Measurements from ENCODE around the gene TMEM174.

The TMEM174 gene

GRCh38 chr5:73140801-73141200 lies 32.2 kb upstream of the TMEM174 start:
- H3K27ac Mint-ChIP-seq: no peak overlapping the region
- H3K36me3 Mint-ChIP-seq (ENCODE audit: low read depth): no peaks in the 10 kb centered on the region
- H3K27me3 Mint-ChIP-seq (ENCODE audit: low read depth): peaks cover 52% of the 10 kb centered on the region
- no peak overlapping the region for H3K4me3 Mint-ChIP-seq
- H3K4me1 Mint-ChIP-seq (ENCODE audit: low read depth): no peaks in the 10 kb centered on the region
- H3K9me3 Mint-ChIP-seq: no peaks in the 10 kb centered on the region
- DNase-seq (ENCODE audit: low spot score): no peak

GRCh38 chr5:73142035-73142434 lies 31.0 kb upstream of the TMEM174 start:
- Mint-ChIP-seq H3K9me3 (no peaks in the 10 kb centered on the region), H3K27me3 (ENCODE audit: low read depth) (peaks cover 63% of the 10 kb centered on the region), H3K27ac (no peak overlapping the region), H3K4me3 (no peak overlapping the region), H3K36me3 (ENCODE audit: low read depth) (no peaks in the 10 kb centered on the region), H3K4me1 (ENCODE audit: low read depth) (no peaks in the 10 kb centered on the region)
- no peak for DNase-seq (ENCODE audit: low spot score)

- Mint-ChIP-seq H3K4me3 (no peak overlapping the region), H3K27ac (no peak overlapping the region), H3K27me3 (ENCODE audit: low read depth) (peaks cover 67% of the 10 kb centered on the region), H3K9me3 (no peaks in the 10 kb centered on the region), H3K36me3 (ENCODE audit: low read depth) (no peaks in the 10 kb centered on the region), H3K4me1 (ENCODE audit: low read depth) (no peaks in the 10 kb centered on the region)
- no peak for DNase-seq (ENCODE audit: low spot score)
Observed at GRCh38 chr5:73143716-73144115, 29.3 kb upstream of the TMEM174 start.

- no peak overlapping the region for H3K27ac Mint-ChIP-seq
- H3K4me1 Mint-ChIP-seq (ENCODE audit: low read depth): no peaks in the 10 kb centered on the region
- DNase-seq (ENCODE audit: low spot score): no peak
- H3K36me3 Mint-ChIP-seq (ENCODE audit: low read depth): no peaks in the 10 kb centered on the region
- H3K4me3 Mint-ChIP-seq: no peak overlapping the region
- peaks cover 84% of the 10 kb centered on the region for H3K27me3 Mint-ChIP-seq (ENCODE audit: low read depth)
- H3K9me3 Mint-ChIP-seq: no peaks in the 10 kb centered on the region
Observed at GRCh38 chr5:73149540-73149939, 23.5 kb upstream of the TMEM174 start.

- H3K27me3 Mint-ChIP-seq (ENCODE audit: low read depth): peaks cover 83% of the 10 kb centered on the region
- no peaks in the 10 kb centered on the region for H3K9me3 Mint-ChIP-seq
- no peaks in the 10 kb centered on the region for H3K36me3 Mint-ChIP-seq (ENCODE audit: low read depth)
- no peak for DNase-seq (ENCODE audit: low spot score)
- H3K4me1 Mint-ChIP-seq (ENCODE audit: low read depth): no peaks in the 10 kb centered on the region
- H3K27ac Mint-ChIP-seq: no peak overlapping the region
- H3K4me3 Mint-ChIP-seq: no peak overlapping the region
Observed at GRCh38 chr5:73150876-73151275, 22.1 kb upstream of the TMEM174 start.

GRCh38 chr5:73151766-73152410 lies 21.1 kb upstream of the TMEM174 start:
- Mint-ChIP-seq H3K36me3 (ENCODE audit: low read depth) (no peaks in the 10 kb centered on the region), H3K4me1 (ENCODE audit: low read depth) (no peaks in the 10 kb centered on the region), H3K27me3 (ENCODE audit: low read depth) (peaks cover 82% of the 10 kb centered on the region), H3K4me3 (no peak overlapping the region), H3K27ac (no peak overlapping the region), H3K9me3 (no peaks in the 10 kb centered on the region)
- no peak for DNase-seq (ENCODE audit: low spot score)

GRCh38 chr5:73152411-73153388 lies 20.3 kb upstream of the TMEM174 start:
- Mint-ChIP-seq H3K36me3 (ENCODE audit: low read depth) (no peaks in the 10 kb centered on the region), H3K4me1 (ENCODE audit: low read depth) (no peaks in the 10 kb centered on the region), H3K27me3 (ENCODE audit: low read depth) (peaks cover 83% of the 10 kb centered on the region), H3K4me3 (no peak overlapping the region), H3K9me3 (no peaks in the 10 kb centered on the region), H3K27ac (no peak overlapping the region)
- DNase-seq (ENCODE audit: low spot score): no peak

- Mint-ChIP-seq H3K27ac (no peak overlapping the region), H3K4me3 (no peak overlapping the region), H3K9me3 (no peaks in the 10 kb centered on the region), H3K27me3 (ENCODE audit: low read depth) (peaks cover 87% of the 10 kb centered on the region), H3K36me3 (ENCODE audit: low read depth) (no peaks in the 10 kb centered on the region), H3K4me1 (ENCODE audit: low read depth) (no peaks in the 10 kb centered on the region)
- DNase-seq (ENCODE audit: low spot score): no peak
Observed at GRCh38 chr5:73153513-73153912, 19.5 kb upstream of the TMEM174 start.

- no peak for DNase-seq (ENCODE audit: low spot score)
- peaks cover 86% of the 10 kb centered on the region for H3K27me3 Mint-ChIP-seq (ENCODE audit: low read depth)
- H3K9me3 Mint-ChIP-seq: peaks cover under 1% of the 10 kb centered on the region
- no peaks in the 10 kb centered on the region for H3K36me3 Mint-ChIP-seq (ENCODE audit: low read depth)
- no peak overlapping the region for H3K27ac Mint-ChIP-seq
- H3K4me1 Mint-ChIP-seq (ENCODE audit: low read depth): peaks cover 3% of the 10 kb centered on the region
- no peak overlapping the region for H3K4me3 Mint-ChIP-seq
Observed at GRCh38 chr5:73154208-73155006, 18.6 kb upstream of the TMEM174 start.

- Mint-ChIP-seq H3K4me3 (no peak overlapping the region), H3K4me1 (ENCODE audit: low read depth) (peaks cover 15% of the 10 kb centered on the region), H3K9me3 (peaks cover 12% of the 10 kb centered on the region), H3K27ac (no peak overlapping the region), H3K36me3 (ENCODE audit: low read depth) (no peaks in the 10 kb centered on the region), H3K27me3 (ENCODE audit: low read depth) (peaks cover 88% of the 10 kb centered on the region)
- DNase-seq (ENCODE audit: low spot score): no peak
Observed at GRCh38 chr5:73155271-73156222, 17.4 kb upstream of the TMEM174 start.

- Mint-ChIP-seq H3K27me3 (ENCODE audit: low read depth) (peaks cover 86% of the 10 kb centered on the region), H3K4me1 (ENCODE audit: low read depth) (peaks cover 22% of the 10 kb centered on the region), H3K9me3 (peaks cover 13% of the 10 kb centered on the region), H3K27ac (no peak overlapping the region), H3K36me3 (ENCODE audit: low read depth) (no peaks in the 10 kb centered on the region), H3K4me3 (no peak overlapping the region)
- DNase-seq (ENCODE audit: low spot score): no peak
Observed at GRCh38 chr5:73157414-73158303, 15.3 kb upstream of the TMEM174 start.

GRCh38 chr5:73158313-73158712 lies 14.7 kb upstream of the TMEM174 start:
- no peaks in the 10 kb centered on the region for H3K36me3 Mint-ChIP-seq (ENCODE audit: low read depth)
- DNase-seq (ENCODE audit: low spot score): no peak
- peaks cover 22% of the 10 kb centered on the region for H3K4me1 Mint-ChIP-seq (ENCODE audit: low read depth)
- no peak overlapping the region for H3K4me3 Mint-ChIP-seq
- peaks cover 87% of the 10 kb centered on the region for H3K27me3 Mint-ChIP-seq (ENCODE audit: low read depth)
- H3K27ac Mint-ChIP-seq: no peak overlapping the region
- H3K9me3 Mint-ChIP-seq: peaks cover 13% of the 10 kb centered on the region

Measured in T-helper 2 cell treated with Interferon-gamma antibody and Interleukin-4, amounts not matched to agents 5 μg/mL and 100 μg/mL, for 36 hours (primary cell).